SH-SY5Y (cell line): ENCODE results near the gene IMMP1L.

Experiments
- GATA2 ChIP-seq: IDR thresholded peaks from 2 replicates; pipeline ENCODE4 v1.6.1; 2011; ENCODE audit warnings: mild to moderate bottlenecking, low read depth, low read length
- GATA3 ChIP-seq: IDR thresholded peaks from 2 replicates; pipeline ENCODE4 v1.6.1; 2011; ENCODE audit warnings: low read depth, mild to moderate bottlenecking, low read length, moderate library complexity

DNA sequence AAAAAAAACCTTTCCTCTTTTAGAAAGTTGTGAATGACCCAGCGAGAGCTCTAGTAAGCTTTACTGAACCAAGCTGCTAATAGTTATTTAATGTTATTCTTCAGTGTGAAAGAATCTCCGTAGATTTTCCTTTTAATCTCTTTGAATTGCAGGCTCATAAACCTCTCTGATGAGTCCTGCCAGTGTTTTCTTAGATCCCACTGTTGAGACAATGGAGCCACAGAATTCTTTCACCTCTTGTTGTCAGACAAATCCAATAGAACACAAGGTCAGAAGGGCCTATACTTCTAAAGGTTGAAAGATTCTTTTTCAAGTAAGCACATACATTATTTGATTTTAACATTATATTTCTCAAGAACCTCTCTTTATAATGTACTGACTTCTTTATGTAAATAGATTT is 87.6 kb downstream of the IMMP1L start:
- TF ChIP-seq GATA2 (no peak), GATA3 (no peak)
